Activated CD4-positive, alpha-beta T cell treated with anti-CD3 and anti-CD28 coated beads, Interleukin-2, amount 50 U/mL, for 48 hours (primary cell): ENCODE results near the gene ZNF606.

ENCODE experiments used
- DNase-seq, 2 experiments: peaks; one replicate each; pipeline ENCODE4 v3.0.0-alpha.2; 2020

The ZNF606 gene

DNA sequence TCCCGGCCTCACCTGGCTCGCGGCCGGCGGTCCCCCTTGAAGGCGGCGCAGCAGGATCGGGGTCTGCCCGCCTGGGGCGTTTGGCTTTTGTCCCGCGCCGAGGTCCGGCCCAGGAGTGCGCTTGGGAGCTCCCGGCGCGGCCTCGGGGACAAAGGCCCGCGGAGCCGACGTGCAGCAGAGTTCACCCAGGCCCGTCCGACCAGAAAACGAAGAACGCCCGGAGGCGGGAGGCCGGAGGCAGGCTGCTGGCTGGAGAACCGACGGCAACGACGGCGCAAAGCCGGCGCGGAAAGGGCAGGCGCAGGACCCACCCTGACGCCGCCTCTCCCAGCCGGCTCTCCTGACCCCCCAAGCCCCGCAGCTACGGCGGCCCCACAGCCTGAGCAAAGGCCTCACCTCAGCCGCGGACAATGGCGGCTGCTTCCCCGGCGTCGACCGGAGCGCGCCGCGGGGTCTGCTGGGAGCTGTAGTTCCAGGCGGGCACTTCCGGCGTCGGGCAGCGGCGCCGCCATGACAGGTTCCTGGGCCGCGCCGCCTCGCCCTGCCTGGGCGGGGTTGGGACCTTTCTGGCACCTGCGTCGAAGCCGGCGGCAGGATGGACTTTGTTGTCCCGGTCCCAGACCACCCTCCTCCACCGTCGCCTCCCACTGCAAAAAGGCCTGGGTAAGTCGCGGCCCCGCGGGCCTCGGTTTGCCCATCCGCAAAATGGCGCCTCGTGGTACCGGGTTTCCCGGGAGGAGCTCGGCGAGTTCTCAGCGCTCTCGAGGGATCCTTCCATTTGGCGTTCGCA lies at the start of gene ZNF606:
Gene ZNF606 (minus strand): TSS at position 437 of the 790 bp plus-strand sequence. CDS start 1,501 bp downstream, outside the sequence.
- DNase-seq: peak; percentile 79 to 83

- no peak for DNase-seq
Observed at GRCh38 chr19:58052256-58052655, 49.6 kb upstream of the ZNF606 start.

DNA sequence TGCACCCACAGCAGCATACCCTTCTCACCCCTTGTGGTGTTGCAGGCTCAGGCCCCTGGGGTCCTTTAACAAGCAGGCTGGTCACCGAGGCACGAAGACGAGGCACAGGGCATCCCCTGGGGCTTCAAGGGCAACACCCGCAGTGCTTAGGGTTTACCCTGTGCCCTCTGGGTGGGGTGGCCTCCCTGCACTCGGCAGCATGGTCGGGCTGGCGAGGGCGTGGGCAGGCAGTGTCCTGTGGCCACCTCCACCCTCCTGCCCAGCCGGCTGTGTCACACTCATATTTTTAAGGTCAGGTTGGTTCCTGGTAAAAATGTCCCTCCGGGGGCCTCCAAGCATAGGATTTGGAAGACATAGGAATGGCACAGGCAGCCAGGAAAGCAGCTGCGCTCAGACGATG lies 45.1 kb upstream of the ZNF606 start:
- DNase-seq: no peak

DNA sequence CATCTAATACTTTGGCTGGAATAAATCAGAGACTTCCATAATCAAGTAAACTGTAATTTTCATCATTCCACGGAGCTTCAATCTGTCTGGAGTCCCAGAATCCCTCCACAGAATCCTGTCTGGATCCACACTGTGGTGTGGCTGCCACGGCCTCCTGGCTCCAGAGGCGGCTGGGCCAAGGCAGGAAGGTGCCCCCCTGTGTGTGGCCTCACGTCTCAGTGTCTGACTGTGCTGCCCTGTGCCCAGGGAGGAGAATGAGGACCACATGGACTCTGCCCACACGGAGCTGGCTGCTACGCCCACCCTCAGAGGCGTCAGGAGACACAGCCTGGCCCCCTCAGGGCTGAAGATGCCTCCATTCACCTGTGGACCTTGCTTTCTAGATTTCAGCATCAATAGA lies 44.2 kb upstream of the ZNF606 start:
- DNase-seq: no peak

GRCh38 chr19:58045411-58046050 lies 42.9 kb upstream of the ZNF606 start:
- no peak for DNase-seq

DNA sequence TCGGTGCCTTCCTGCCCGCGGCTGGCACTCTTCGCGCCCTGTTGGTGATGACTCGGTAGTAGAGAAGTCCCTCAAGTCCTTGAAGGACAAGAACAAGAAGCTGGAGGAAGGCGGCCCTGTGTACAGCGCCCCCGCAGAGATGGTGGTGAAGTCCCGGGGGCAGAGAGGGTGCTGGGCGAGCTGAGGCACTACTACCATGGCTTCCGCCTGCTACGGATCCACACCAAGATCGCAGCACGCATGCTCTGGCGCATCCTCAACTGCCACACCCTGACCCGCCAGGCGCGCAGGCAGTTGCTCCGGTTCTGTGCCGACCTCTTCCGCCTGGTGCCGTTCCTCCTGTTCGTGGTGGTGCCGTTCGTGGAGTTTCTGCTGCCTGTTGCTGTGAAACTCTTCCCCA lies 42.3 kb upstream of the ZNF606 start:
- no peak for DNase-seq

DNA sequence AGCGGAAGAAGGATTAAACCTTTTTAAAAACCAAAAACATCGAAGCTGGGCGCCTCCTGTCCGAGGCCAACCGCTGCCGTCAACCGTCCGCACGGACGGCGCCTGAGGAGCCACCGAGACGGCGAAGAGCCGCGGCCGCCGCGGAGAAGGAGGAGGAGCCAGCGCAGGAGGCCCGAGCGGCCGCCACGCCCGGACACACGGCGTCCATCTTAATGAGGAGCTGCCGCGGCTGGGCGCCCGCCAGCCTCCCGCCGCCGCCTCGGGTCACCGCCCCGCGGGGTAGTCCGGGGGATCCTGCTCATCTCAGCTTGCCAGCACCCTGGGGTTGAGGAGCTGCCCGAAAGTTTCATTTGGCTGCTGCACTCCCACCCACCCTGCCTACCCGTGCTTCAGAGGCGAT lies 41.8 kb upstream of the ZNF606 start:
- DNase-seq: no peak

- no peak for DNase-seq
Observed at GRCh38 chr19:58042495-58043340, 40.1 kb upstream of the ZNF606 start.

DNA sequence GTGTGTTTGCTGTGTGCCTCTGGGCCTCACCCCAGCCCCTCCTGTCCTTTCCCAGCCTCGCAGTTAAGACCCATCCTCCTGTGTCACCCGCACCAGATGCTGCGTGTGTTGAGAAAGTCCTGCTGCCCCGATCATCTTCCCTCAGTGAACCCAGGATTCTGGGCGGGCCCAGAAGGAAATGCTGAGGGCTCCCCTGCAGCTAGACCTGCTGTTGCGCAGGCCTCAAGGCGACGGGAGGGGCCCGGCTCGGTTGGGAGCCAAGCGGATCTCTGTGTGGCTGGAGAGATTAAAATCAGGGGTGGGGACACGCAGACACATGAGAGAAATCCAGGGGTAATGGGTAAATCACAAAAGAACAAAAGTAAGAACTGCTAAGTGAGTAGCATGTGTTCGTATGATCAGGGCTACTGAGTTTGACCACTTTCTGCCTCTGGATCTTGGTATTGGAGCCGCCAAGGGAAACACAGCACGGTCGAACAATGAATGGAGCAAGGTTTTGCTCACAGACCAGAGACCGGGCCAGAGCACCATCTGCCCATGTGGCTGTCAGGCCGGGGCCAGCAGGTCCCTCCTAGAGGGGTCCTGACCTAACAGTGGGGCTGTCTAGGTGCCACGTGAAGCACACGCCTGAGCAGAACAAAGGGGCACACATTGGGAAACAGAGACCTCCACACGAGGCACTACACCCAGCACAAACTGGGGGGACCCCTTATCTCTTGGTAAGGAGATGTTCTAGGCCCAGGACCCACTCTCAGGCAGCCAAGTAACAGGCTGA lies 38.3 kb upstream of the ZNF606 start:
- no peak for DNase-seq

DNA sequence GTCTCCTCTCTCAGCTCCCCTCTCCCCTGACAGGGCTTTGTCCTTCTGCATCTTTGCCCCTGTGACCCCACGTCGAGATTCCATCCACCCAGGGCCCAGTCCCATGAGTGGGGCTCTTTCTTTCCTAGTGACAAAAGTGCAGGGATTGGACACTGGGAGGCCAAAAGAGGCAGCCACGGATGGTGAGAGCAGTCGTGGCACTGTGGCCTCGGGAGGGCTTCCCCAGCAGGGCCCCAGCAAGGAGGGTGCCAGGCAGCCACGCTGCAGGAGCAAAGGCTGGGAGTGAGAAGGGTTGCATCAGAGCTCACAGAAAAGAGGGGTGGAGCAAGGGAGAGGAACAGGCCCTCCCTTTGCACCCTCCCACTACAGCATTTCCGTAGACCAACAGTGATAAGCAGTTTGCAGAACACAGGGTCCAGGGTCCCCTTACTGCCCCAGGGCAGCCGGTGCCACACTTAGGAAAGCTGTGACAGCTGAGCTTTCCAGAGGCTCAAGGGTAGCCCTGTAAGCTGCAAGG lies 36.1 kb upstream of the ZNF606 start:
- DNase-seq: no peak

- DNase-seq: no peak
Observed at GRCh38 chr19:58037927-58038687, 35.5 kb upstream of the ZNF606 start.

DNA sequence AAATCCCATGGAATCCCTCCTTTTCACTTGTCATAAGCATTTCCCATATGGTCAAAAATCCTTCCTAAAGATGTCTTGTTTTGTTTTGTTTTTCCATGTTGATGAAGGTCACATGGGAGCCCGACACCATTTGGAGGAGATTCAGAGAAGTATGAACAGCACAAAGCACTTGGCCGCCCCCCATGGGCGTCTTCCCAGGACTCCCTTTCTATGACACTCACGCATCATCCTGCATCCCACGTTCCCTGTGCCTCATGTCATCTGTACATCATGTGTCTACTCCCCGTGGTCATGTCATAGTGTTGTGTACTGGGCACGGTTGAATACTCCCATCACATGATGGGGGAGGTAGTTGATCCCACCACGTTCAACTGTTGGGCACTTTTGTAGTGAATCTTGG lies 33.2 kb upstream of the ZNF606 start:
- DNase-seq: no peak

GRCh38 chr19:58034477-58034793 lies 31.8 kb upstream of the ZNF606 start:
- no peak for DNase-seq

DNA sequence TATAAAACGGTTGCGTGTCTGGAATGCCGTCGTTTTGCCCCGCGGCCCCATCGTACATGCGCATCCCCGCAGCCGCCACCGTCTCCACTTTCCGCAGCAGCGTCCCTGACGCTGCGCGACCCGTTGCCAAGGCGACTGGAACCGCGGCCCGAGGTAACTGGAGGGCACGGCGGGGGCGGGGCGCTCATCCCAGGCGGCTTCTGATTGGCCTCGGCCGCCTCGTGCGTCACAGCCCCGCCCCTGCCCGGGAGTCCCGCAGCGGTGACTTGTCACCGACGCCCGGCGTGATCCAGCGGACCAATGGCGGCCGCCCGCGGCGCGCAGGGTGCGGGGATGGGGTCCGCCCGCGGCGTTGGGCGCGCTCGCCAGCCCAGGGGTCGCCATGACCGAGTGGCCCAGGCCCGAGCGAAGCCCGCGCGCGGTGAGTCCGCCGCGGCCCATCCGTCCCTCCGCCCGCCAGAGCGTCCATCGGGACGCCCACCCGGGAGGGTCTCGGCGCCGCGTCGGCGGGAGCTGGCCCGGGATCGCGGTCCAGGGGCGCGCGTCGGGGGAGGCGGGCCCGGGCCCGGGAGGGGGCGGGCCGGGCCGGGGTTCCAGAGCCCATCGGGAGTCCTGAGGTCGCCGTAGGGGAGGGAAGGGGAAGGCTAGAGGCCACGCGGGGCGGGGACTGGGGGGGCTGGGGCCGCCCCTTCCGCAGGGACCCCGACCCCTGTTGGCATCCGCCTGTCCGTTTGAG lies 31.3 kb upstream of the ZNF606 start, which contains the start of gene ZSCAN1:
Gene ZSCAN1 (plus strand): TSS at position 285 of the 736 bp plus-strand sequence. CDS start 3,812 bp downstream, outside the sequence.
- no peak for DNase-seq

DNA sequence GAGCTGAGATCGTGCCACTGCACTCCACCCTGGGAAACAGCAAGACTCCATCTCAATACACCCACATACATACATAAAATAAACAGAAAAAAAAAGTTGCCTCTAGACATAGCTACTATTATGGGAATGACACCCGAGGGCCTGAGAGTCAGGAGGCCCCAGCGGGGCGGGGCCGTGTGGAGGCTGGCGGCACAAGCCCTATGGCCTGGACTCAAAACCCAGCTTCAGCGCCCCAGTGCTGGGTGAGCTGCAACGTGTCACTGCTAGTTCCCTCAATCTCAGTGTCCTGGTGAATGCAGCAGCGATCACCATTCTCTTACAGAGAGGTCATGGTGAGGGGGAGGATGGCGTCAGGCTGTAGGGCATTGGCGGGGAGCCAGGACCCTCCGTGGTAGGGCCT lies 22.0 kb upstream of the ZNF606 start:
- DNase-seq: no peak

DNA sequence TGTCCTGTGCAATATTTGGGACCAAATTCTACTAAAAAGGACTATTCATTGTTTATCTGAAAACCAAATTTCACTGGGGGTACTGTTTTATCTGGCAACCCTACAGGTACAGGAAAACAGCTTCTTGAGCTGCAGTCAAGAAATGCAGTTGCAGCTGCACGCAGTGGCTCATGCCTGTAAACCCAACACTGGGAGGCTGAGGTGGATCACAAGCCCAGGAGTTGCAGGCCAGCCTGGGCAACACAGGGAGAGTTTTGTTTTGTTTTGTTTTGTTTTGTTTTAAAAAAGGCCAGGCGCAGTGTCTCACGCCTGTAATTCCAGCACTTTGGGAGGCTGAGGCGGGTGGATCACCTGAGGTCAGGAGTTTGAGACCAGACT lies 19.7 kb upstream of the ZNF606 start:
- DNase-seq: no peak

DNA sequence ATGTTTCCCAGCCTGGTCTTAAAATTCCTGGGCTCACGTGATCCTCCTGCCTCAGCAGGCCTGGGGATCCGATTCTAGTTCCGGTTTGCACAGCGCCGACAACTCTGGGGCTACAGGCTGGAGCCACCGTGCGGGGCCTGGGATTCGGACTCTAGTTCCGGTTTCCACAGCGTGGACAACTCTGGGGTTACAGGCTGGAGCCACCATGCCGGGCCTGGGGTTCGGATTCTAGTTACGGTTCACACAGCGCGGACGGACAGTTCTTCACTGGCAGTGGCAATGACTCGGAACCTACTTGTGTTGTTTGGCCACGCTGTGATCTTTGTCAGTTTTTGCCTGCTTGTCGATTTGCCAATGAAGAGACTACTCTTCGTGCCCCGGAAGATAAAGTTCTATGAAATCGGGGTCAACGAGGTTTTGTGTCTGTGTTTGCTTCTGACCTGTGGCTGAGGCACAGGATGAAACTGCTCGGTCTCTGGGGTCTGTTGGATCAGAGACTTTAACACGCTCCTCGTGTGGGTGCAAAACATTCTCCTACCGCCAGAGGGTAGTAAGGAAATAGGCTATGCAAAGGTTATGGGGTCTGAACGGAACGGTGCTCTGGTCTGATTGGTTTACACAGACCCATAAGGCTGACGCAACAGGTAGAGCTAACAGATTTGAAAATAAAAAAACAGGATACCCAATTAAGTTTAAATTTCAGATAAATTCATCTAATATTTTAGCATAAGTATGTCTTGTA lies 19.1 kb upstream of the ZNF606 start:
- peak in 1 of 2 experiments; percentile 30 for DNase-seq

- DNase-seq: no peak
Observed at GRCh38 chr19:58020129-58020528, 17.5 kb upstream of the ZNF606 start.

DNA sequence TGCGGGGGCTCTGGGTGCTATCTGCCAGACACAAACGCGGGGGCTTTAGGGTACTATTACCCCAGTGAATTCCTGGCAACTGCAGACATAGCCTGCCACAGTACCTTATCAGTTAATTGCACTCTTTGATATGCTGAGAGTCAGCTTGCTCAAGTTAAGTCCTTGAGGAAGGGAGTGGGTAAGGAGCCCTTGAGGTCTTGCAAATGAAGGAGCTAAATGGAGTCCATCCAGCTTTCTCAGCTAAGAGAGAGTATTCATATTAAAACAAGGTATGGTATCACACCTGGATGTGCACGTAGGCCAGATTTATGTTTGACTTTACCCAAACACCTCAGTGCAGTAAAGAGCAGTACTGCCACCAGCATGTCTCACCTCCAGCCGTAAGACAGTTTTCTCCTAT lies 11.5 kb upstream of the ZNF606 start:
- no peak for DNase-seq

GRCh38 chr19:58010507-58010906 lies 7.9 kb upstream of the ZNF606 start:
- DNase-seq: no peak
